Stimulated activated memory B cell treated with anti-CD40 and anti-IgM and Interleukin-4, amounts not matched to agents 10 μg/mL and 1 μg/mL and 100 μg/mL, for 72 hours (primary cell): Measurements from ENCODE around the gene KRTAP5-5.
"Not testable (repeated sequence)": the region's sequence is repeated elsewhere in the genome, so short reads cannot be mapped to it uniquely, and the experiment has no call there.

Source experiments
- ATAC-seq: fragments of 150-1000 bp; cut with Tn5 transposase; 2 replicates; pipeline ENCODE4 v1.10.0; 2021
- H3K27ac Mint-ChIP-seq: one replicate; pipeline ENCODE4 v1.8.0; 2022; ENCODE audit warnings: mild to moderate bottlenecking, mixed read lengths
- H3K27me3 Mint-ChIP-seq: one replicate; pipeline ENCODE4 v1.8.0; 2022; ENCODE audit warnings: mixed read lengths
- H3K36me3 Mint-ChIP-seq: one replicate; pipeline ENCODE4 v1.8.0; 2022; ENCODE audit warnings: mixed read lengths
- H3K4me1 Mint-ChIP-seq: one replicate; pipeline ENCODE4 v1.8.0; 2022; ENCODE audit warnings: mixed read lengths
- H3K4me3 Mint-ChIP-seq: one replicate; pipeline ENCODE4 v1.8.0; 2022; ENCODE audit warnings: mild to moderate bottlenecking, moderate library complexity, mixed read lengths
- H3K9me3 Mint-ChIP-seq: one replicate; pipeline ENCODE4 v1.8.0; 2022; ENCODE audit warnings: mixed read lengths

The KRTAP5-5 gene

GRCh38 chr11:1600626-1601025 is 28.9 kb upstream of the KRTAP5-5 start:
- Mint-ChIP-seq H3K27me3 (peaks cover 20% of the 10 kb centered on the region), H3K4me1 (peaks cover 21% of the 10 kb centered on the region), H3K36me3 (peaks cover 6% of the 10 kb centered on the region), H3K27ac (peak overlapping the region; percentile 62), H3K4me3 (no peak overlapping the region), H3K9me3 (no peaks in the 10 kb centered on the region)
- ATAC-seq, result no peak

GRCh38 chr11:1601663-1602062 is 27.9 kb upstream of the KRTAP5-5 start:
- H3K36me3 Mint-ChIP-seq, H3K4me3 Mint-ChIP-seq, H3K9me3 Mint-ChIP-seq: not testable (repeated sequence)
- H3K27ac Mint-ChIP-seq, result peak overlapping the region; percentile 47
- peak; percentile 60 for ATAC-seq
- peaks cover 16% of the 10 kb centered on the region for H3K27me3 Mint-ChIP-seq
- peaks cover 26% of the 10 kb centered on the region for H3K4me1 Mint-ChIP-seq

- no peak for ATAC-seq
- no peak overlapping the region for H3K27ac Mint-ChIP-seq
- H3K36me3 Mint-ChIP-seq, result no peaks in the 10 kb centered on the region
- no peaks in the 10 kb centered on the region for H3K9me3 Mint-ChIP-seq
- peaks cover 12% of the 10 kb centered on the region for H3K27me3 Mint-ChIP-seq
- H3K4me1 Mint-ChIP-seq, result peaks cover 32% of the 10 kb centered on the region
- H3K4me3 Mint-ChIP-seq, result no peak overlapping the region
These were observed 25.9 kb upstream of the KRTAP5-5 start for GRCh38 chr11:1603629-1604028.

- H3K4me3 Mint-ChIP-seq, result no peak overlapping the region
- H3K27me3 Mint-ChIP-seq, result peaks cover 12% of the 10 kb centered on the region
- no peak for ATAC-seq
- peaks cover 32% of the 10 kb centered on the region for H3K4me1 Mint-ChIP-seq
- H3K27ac Mint-ChIP-seq, result no peak overlapping the region
- no peaks in the 10 kb centered on the region for H3K36me3 Mint-ChIP-seq
- no peaks in the 10 kb centered on the region for H3K9me3 Mint-ChIP-seq
These were observed 25.4 kb upstream of the KRTAP5-5 start for GRCh38 chr11:1604181-1604580.

GRCh38 chr11:1604711-1605110 is 24.9 kb upstream of the KRTAP5-5 start:
- H3K27ac Mint-ChIP-seq, result no peak overlapping the region
- H3K9me3 Mint-ChIP-seq, result no peaks in the 10 kb centered on the region
- peaks cover 32% of the 10 kb centered on the region for H3K4me1 Mint-ChIP-seq
- H3K27me3 Mint-ChIP-seq, result peaks cover 12% of the 10 kb centered on the region
- no peak overlapping the region for H3K4me3 Mint-ChIP-seq
- H3K36me3 Mint-ChIP-seq, result no peaks in the 10 kb centered on the region
- no peak for ATAC-seq

GRCh38 chr11:1605923-1606322 is 23.7 kb upstream of the KRTAP5-5 start:
- peaks cover 25% of the 10 kb centered on the region for H3K4me1 Mint-ChIP-seq
- not testable (repeated sequence) for H3K9me3 Mint-ChIP-seq, H3K36me3 Mint-ChIP-seq
- H3K4me3 Mint-ChIP-seq, result peak overlapping the region; percentile 44
- ATAC-seq, result peak; percentile 93
- peak overlapping the region; percentile 89 for H3K27ac Mint-ChIP-seq
- H3K27me3 Mint-ChIP-seq, result peaks cover 21% of the 10 kb centered on the region

- Mint-ChIP-seq H3K27me3 (peaks cover 31% of the 10 kb centered on the region), H3K4me1 (peaks cover 16% of the 10 kb centered on the region)
These were observed 22.3 kb upstream of the KRTAP5-5 start for GRCh38 chr11:1607156-1607845.

GRCh38 chr11:1607901-1608300 is 21.7 kb upstream of the KRTAP5-5 start:
- not testable (repeated sequence) for H3K9me3 Mint-ChIP-seq, ATAC-seq, H3K4me3 Mint-ChIP-seq

More at GRCh38 chr11:1607156-1607845, 22.3 kb upstream of the KRTAP5-5 start:
- H3K36me3 Mint-ChIP-seq, H3K4me3 Mint-ChIP-seq, H3K9me3 Mint-ChIP-seq, ATAC-seq: not testable (repeated sequence)
- peak overlapping the region; percentile 89 for H3K27ac Mint-ChIP-seq

GRCh38 chr11:1608363-1608762 is 21.2 kb upstream of the KRTAP5-5 start, which contains the start of gene KRTAP5-3:
Gene KRTAP5-3, minus strand, starts transcription at chr11:1608463. Its CDS starts 78 bp downstream, at chr11:1608385.
- H3K27me3 Mint-ChIP-seq, result peaks cover 35% of the 10 kb centered on the region
- no peak for ATAC-seq
- no peak within 1 kb of the TSS for H3K4me3 Mint-ChIP-seq
- peaks cover 16% of the 10 kb centered on the region for H3K4me1 Mint-ChIP-seq
- H3K9me3 Mint-ChIP-seq, result no peaks in the 10 kb centered on the region
- H3K36me3 Mint-ChIP-seq, result no peaks in the 10 kb centered on the region
- H3K27ac Mint-ChIP-seq, result no peak within 1 kb of the TSS

More at GRCh38 chr11:1607901-1608300, 21.7 kb upstream of the KRTAP5-5 start:
- Mint-ChIP-seq H3K27me3 (peaks cover 31% of the 10 kb centered on the region), H3K4me1 (peaks cover 16% of the 10 kb centered on the region)
- H3K36me3 Mint-ChIP-seq, H3K27ac Mint-ChIP-seq: not testable (repeated sequence)

- Mint-ChIP-seq H3K36me3 (no peaks in the 10 kb centered on the region), H3K4me1 (peaks cover 6% of the 10 kb centered on the region), H3K27me3 (peaks cover 71% of the 10 kb centered on the region), H3K27ac (no peak overlapping the region), H3K4me3 (no peak overlapping the region), H3K9me3 (no peaks in the 10 kb centered on the region)
- no peak for ATAC-seq
These were observed 11.3 kb upstream of the KRTAP5-5 start for GRCh38 chr11:1618231-1618630.

- peaks cover 6% of the 10 kb centered on the region for H3K4me1 Mint-ChIP-seq
- no peak for ATAC-seq
These were observed 10.1 kb upstream of the KRTAP5-5 start for GRCh38 chr11:1619449-1619848.

GRCh38 chr11:1622086-1622485 is 7.5 kb upstream of the KRTAP5-5 start, which contains the start of gene KRTAP5-4:
Gene KRTAP5-4, minus strand, starts transcription at chr11:1622138. Its CDS starts 45 bp downstream, at chr11:1622093.
- Mint-ChIP-seq H3K27me3 (peaks cover 55% of the 10 kb centered on the region), H3K36me3 (no peaks in the 10 kb centered on the region)

More at GRCh38 chr11:1619449-1619848, 10.1 kb upstream of the KRTAP5-5 start:
- no peak overlapping the region for H3K27ac Mint-ChIP-seq
- no peaks in the 10 kb centered on the region for H3K36me3 Mint-ChIP-seq
- H3K27me3 Mint-ChIP-seq, result peaks cover 59% of the 10 kb centered on the region
- no peak overlapping the region for H3K4me3 Mint-ChIP-seq
- no peaks in the 10 kb centered on the region for H3K9me3 Mint-ChIP-seq

GRCh38 chr11:1623716-1624115 is 5.9 kb upstream of the KRTAP5-5 start:
- no peaks in the 10 kb centered on the region for H3K36me3 Mint-ChIP-seq
- H3K27me3 Mint-ChIP-seq, result peaks cover 47% of the 10 kb centered on the region
- H3K4me1 Mint-ChIP-seq, result peaks cover 7% of the 10 kb centered on the region
- H3K9me3 Mint-ChIP-seq, result no peaks in the 10 kb centered on the region
- no peak overlapping the region for H3K27ac Mint-ChIP-seq
- H3K4me3 Mint-ChIP-seq, result no peak overlapping the region
- no peak for ATAC-seq

More at GRCh38 chr11:1622086-1622485, 7.5 kb upstream of the KRTAP5-5 start, which contains the start of gene KRTAP5-4:
- H3K27ac Mint-ChIP-seq, result no peak within 1 kb of the TSS
- H3K4me3 Mint-ChIP-seq, result no peak within 1 kb of the TSS
- no peak for ATAC-seq
- H3K4me1 Mint-ChIP-seq, result peaks cover 6% of the 10 kb centered on the region
- H3K9me3 Mint-ChIP-seq, result no peaks in the 10 kb centered on the region

- no peak for ATAC-seq
- no peak overlapping the region for H3K27ac Mint-ChIP-seq
- no peaks in the 10 kb centered on the region for H3K36me3 Mint-ChIP-seq
- H3K9me3 Mint-ChIP-seq, result no peaks in the 10 kb centered on the region
- H3K27me3 Mint-ChIP-seq, result peaks cover 54% of the 10 kb centered on the region
- no peak overlapping the region for H3K4me3 Mint-ChIP-seq
- peaks cover 8% of the 10 kb centered on the region for H3K4me1 Mint-ChIP-seq
These were observed 5.0 kb upstream of the KRTAP5-5 start for GRCh38 chr11:1624621-1625020.

- no peak for ATAC-seq
- Mint-ChIP-seq H3K27ac (no peak overlapping the region), H3K36me3 (no peaks in the 10 kb centered on the region), H3K27me3 (peaks cover 53% of the 10 kb centered on the region), H3K9me3 (no peaks in the 10 kb centered on the region), H3K4me1 (peaks cover 7% of the 10 kb centered on the region), H3K4me3 (no peak overlapping the region)
These were observed 4.0 kb upstream of the KRTAP5-5 start for GRCh38 chr11:1625541-1625940.
